SU-DHL-6 (cell line): ENCODE measurements around the gene XPO6.

Experiments
- CTCF ChIP-seq: fragments of 200-600 bp; sonication (generic); IDR thresholded peaks from one replicate; pipeline ENCODE4 v1.5.1; 2017; ENCODE audit warnings: antibody characterized with exemption, mild to moderate bottlenecking, low read length, moderate library complexity; ENCODE audit not compliant: insufficient read depth, poor library complexity, severe bottlenecking
- EZH2phosphoT487 ChIP-seq: fragments of 200-600 bp; sonication (generic), shearing (Covaris generic); conservative IDR thresholded peaks from 2 replicates; pipeline ENCODE4 v1.6.1; 2018; ENCODE audit warnings: mild to moderate bottlenecking, antibody characterized with exemption, low read length, moderate library complexity, mixed read lengths

- TF ChIP-seq CTCF (peak; percentile 10), EZH2phosphoT487 (no peak)
Measured at GRCh38 chr16:28192806-28193529, 18.8 kb downstream of the XPO6 start.
